A549 (cell line): Measurements from ENCODE around the gene MCTP2. TPM values are rescaled to one million over a fixed set of nuclear protein-coding genes. Genes with fewer than 3 reads are reported as not detected.
A peak's percentile ranks its signal among the peaks of the same experiment; 100 is the strongest.

Experiments used
- ATAC-seq, 2 experiments: fragments of 200-7000 bp in 1 of 2; fragments of >200 bp in 1 of 2; cut with Nextera tagmentation in 1 of 2; cut with Tn5 transposase in 1 of 2; 3 replicates each; pipeline versions ENCODE4 v1.8.0 to v1.9.1; 2018 to 2020; ENCODE audit warnings: mild to moderate bottlenecking in 1 of 2, moderate library complexity in 1 of 2
- CTCF ChIA-PET: fragments of 300-600 bp; sonication (Branson Sonifier 250); formaldehyde crosslinking; extraction: SDS; loops from one replicate; lab custom pipeline; 2021; ENCODE audit warnings: antibody characterized with exemption, inconsistent platforms; lab: Yijun Ruan, JAX
- POLR2A ChIA-PET: fragments of 350-600 bp; formaldehyde crosslinking; extraction: SDS; loops from one replicate; lab custom pipeline; 2021; ENCODE audit warnings: antibody characterized with exemption, inconsistent platforms; lab: Yijun Ruan, JAX
- DNase-seq, 2 experiments: peaks; one replicate each; pipeline versions ENCODE4 v3.0.0 to v3.0.0-alpha.2; 2011 to 2016; ENCODE audit warnings: low read depth in 1 of 2, low spot score in 1 of 2
- FAIRE-seq: peaks from 2 replicates; lab custom pipeline; 2011; peaks lifted over from hg19 to GRCh38; lab: Jason Lieb, UNC
- H3K27ac ChIP-seq, 2 experiments: fragments of >200 bp; sonication (Bioruptor Twin); formaldehyde crosslinking; 3 replicates each; pipeline ENCODE4 v1.5.1; 2016 to 2017
- H3K4me1 ChIP-seq: fragments of >200 bp; sonication (Bioruptor Twin); formaldehyde crosslinking; 3 replicates; pipeline ENCODE4 v1.6.1; 2016
- H3K4me2 ChIP-seq: fragments of >200 bp; sonication (Bioruptor Twin); formaldehyde crosslinking; 3 replicates; pipeline ENCODE4 v1.6.1; 2016
- H3K4me3 ChIP-seq: fragments of >200 bp; sonication (Bioruptor Twin); formaldehyde crosslinking; 3 replicates; pipeline ENCODE4 v1.5.1; 2016
- H3K9me3 ChIP-seq: fragments of >200 bp; sonication (Bioruptor Twin); formaldehyde crosslinking; 3 replicates; pipeline ENCODE4 v1.6.1; 2016
- ATOH8 ChIP-seq: fragments of 250-450 bp; sonication (Bioruptor Pico); IDR thresholded peaks from 2 replicates; pipeline ENCODE4 v1.5.0; 2020; ENCODE audit warnings: low read depth, mild to moderate bottlenecking, moderate library complexity
- BHLHE40 ChIP-seq: IDR thresholded peaks from 2 replicates; pipeline ENCODE4 v1.6.1; 2012; ENCODE audit warnings: low read depth, low read length, inconsistent platforms
- CTCF ChIP-seq: fragments of >200 bp; sonication (Bioruptor Twin); formaldehyde crosslinking; IDR thresholded peaks from 3 replicates; pipeline ENCODE4 v1.5.1; 2016
- ELK1 ChIP-seq: fragments of 150-350 bp; IDR thresholded peaks from 2 replicates; pipeline ENCODE4 v1.6.1; 2014; ENCODE audit warnings: low read depth, mild to moderate bottlenecking, low read length
- ESRRA ChIP-seq: fragments of 150-350 bp; IDR thresholded peaks from 2 replicates; pipeline ENCODE4 v1.6.1; 2014; ENCODE audit warnings: mild to moderate bottlenecking, low read length, borderline replicate concordance
- FOSB ChIP-seq: fragments of 250-450 bp; sonication (Bioruptor Pico); IDR thresholded peaks from 2 replicates; pipeline ENCODE4 v1.5.0; 2020; ENCODE audit warnings: mild to moderate bottlenecking, moderate library complexity
- FOSL2 ChIP-seq, 2 experiments: fragments of 450-650 bp in 1 of 2; fragments of >200 bp in 1 of 2; sonication (Bioruptor Twin) in 1 of 2; formaldehyde crosslinking; IDR thresholded peaks; 2 replicates each; pipeline versions ENCODE4 v1.5.0 to v1.6.1; 2016 to 2020; ENCODE audit warnings: mild to moderate bottlenecking in 1 of 2, moderate library complexity in 1 of 2
- GATA3 ChIP-seq: IDR thresholded peaks from 2 replicates; pipeline ENCODE4 v1.6.1; 2012; ENCODE audit warnings: borderline replicate concordance
- HDAC2 ChIP-seq: fragments of 200-600 bp; sonication (generic); IDR thresholded peaks from 2 replicates; pipeline ENCODE4 v1.6.1; 2016
- HOXB13 ChIP-seq: fragments of 250-450 bp; sonication (Bioruptor Pico); IDR thresholded peaks from 2 replicates; pipeline ENCODE4 v1.5.0; 2020; ENCODE audit warnings: low read depth, mild to moderate bottlenecking, moderate library complexity
- HOXB5 ChIP-seq: fragments of 250-450 bp; sonication (Bioruptor Pico); IDR thresholded peaks from 2 replicates; pipeline ENCODE4 v1.5.0; 2020; ENCODE audit warnings: mild to moderate bottlenecking, moderate library complexity
- JUNB ChIP-seq: fragments of >200 bp; sonication (Bioruptor Twin); formaldehyde crosslinking; IDR thresholded peaks from 2 replicates; pipeline ENCODE4 v1.6.1; 2016
- MAFK ChIP-seq: fragments of 450-650 bp; IDR thresholded peaks from 2 replicates; pipeline ENCODE4 v1.6.1; 2014; ENCODE audit not compliant: partially characterized antibody
- MYC ChIP-seq: IDR thresholded peaks from 2 replicates; pipeline ENCODE4 v1.6.1; 2012; ENCODE audit warnings: mild to moderate bottlenecking, inconsistent platforms, low read length, improper control_type of control experiment, borderline replicate concordance
- NR3C1 ChIP-seq: fragments of >200 bp; sonication (Bioruptor Twin); formaldehyde crosslinking; IDR thresholded peaks from 3 replicates; pipeline ENCODE4 v1.6.1; 2017
- PHF8 ChIP-seq: fragments of 200-600 bp; sonication (generic); IDR thresholded peaks from 2 replicates; pipeline ENCODE4 v1.6.1; 2016; ENCODE audit warnings: low read depth, mild to moderate bottlenecking, antibody characterized with exemption, moderate library complexity, borderline replicate concordance
- RCOR1 ChIP-seq: fragments of 150-350 bp; IDR thresholded peaks from 2 replicates; pipeline ENCODE4 v1.6.1; 2014; ENCODE audit warnings: antibody characterized with exemption, low read length, low read depth
- RFX5 ChIP-seq: fragments of 450-650 bp; IDR thresholded peaks from 2 replicates; pipeline ENCODE4 v1.7.1; 2014; ENCODE audit warnings: antibody characterized with exemption, mild to moderate bottlenecking, moderate library complexity
- TP53 ChIP-seq: fragments of 250-450 bp; sonication (Bioruptor Pico); IDR thresholded peaks from 2 replicates; pipeline ENCODE4 v1.5.0; 2021; ENCODE audit warnings: mild to moderate bottlenecking, moderate library complexity
- USF2 ChIP-seq: fragments of 450-650 bp; IDR thresholded peaks from 2 replicates; pipeline ENCODE4 v1.6.1; 2014; ENCODE audit warnings: antibody characterized with exemption
- ZFP36 ChIP-seq: fragments of 450-650 bp; IDR thresholded peaks from 2 replicates; pipeline ENCODE4 v1.6.1; 2014; ENCODE audit warnings: borderline replicate concordance; ENCODE audit not compliant: partially characterized antibody
- WGBS: methylation state at CpG from one replicate; pipeline ENCODE4 v1.1.6; 2017; ENCODE audit errors: missing lambda C conversion rate; 5-methylcytosine and 5-hydroxymethylcytosine counted together
- polyA plus RNA-seq, 4 experiments: library from polyadenylated mRNA; depleted of rRNA in 3 of 4; stranded (reverse); fragments of >200 nt; fragmentation: RNase III in 1 of 4; extraction: RNeasy Plus Mini Kit Qiagen cat#74134 plus additional on column Dnase treatment in 1 of 4; gene quantifications; 2 replicates in 3 of 4; 3 replicates in 1 of 4; pipeline ENCODE4 v1.2.3, GENCODE V29; 2011 to 2017

Gene MCTP2
- polyA plus RNA-seq, 2 of the 4 experiments (the other 2 are of a cell fraction), result not detected

GRCh38 chr15:94335616-94336015 is 104.3 kb downstream of the MCTP2 start:
- TF ChIP-seq RCOR1 (no peak), PHF8 (no peak), ELK1 (no peak), ATOH8 (CRISPR knock-in tag) (no peak)
- TF ChIP-seq, all 56 proteins: peak for 0
- WGBS, result 64% methylated on average over 3 of the region's 3 CpGs

GRCh38 chr15:94336817-94337467 is 105.6 kb downstream of the MCTP2 start:
- H3K4me3 ChIP-seq, result no peak overlapping the region
- CTCF ChIA-PET, result no interaction called here
- H3K4me1 ChIP-seq, result no peaks in the 10 kb centered on the region
- no peak overlapping the region for H3K27ac ChIP-seq
- 43% methylated on average over 13 of the region's 13 CpGs for WGBS
- peaks cover 3% of the 10 kb centered on the region; the same call in 1 of the 3 replicates for H3K9me3 ChIP-seq
- POLR2A ChIA-PET, result no interaction called here
- FAIRE-seq, result no peak
- TF ChIP-seq MAFK (no peak), ELK1 (no peak), GATA3 (no peak), FOSB (no peak), ATOH8 (CRISPR knock-in tag) (no peak), HDAC2 (no peak), USF2 (no peak), BHLHE40 (no peak), RFX5 (no peak), HOXB5 (CRISPR knock-in tag) (no peak), TP53 (no peak), JUNB (no peak), NR3C1 (no peak), MYC (no peak), CTCF (no peak), HOXB13 (CRISPR knock-in tag) (no peak), ZFP36 (no peak), ESRRA (no peak), FOSL2 (IDR thresholded peaks at IDR 0.05) (no peak), FOSL2 (CRISPR knock-in tag; IDR thresholded peaks at IDR 0.05) (no peak)
- TF ChIP-seq, all 56 proteins: peak for 0
- no peak overlapping the region for H3K4me2 ChIP-seq
- DNase-seq, result no peak
- no peak for ATAC-seq

More at GRCh38 chr15:94335616-94336015, 104.3 kb downstream of the MCTP2 start:
- CTCF ChIA-PET, result interaction anchor here (4.1 kb wide), 1 partner anchor 12 kb away, joined by 37 read pairs; no protein-coding TSS in a partner anchor
- ATAC-seq (no peak), FAIRE-seq (peak; percentile 39), DNase-seq (no peak)
- Histone ChIP-seq H3K9me3 (peaks cover 3% of the 10 kb centered on the region; the same call in 1 of the 3 replicates), H3K27ac (no peak overlapping the region), H3K4me1 (no peaks in the 10 kb centered on the region), H3K4me3 (no peak overlapping the region), H3K4me2 (no peak overlapping the region)
- POLR2A ChIA-PET, result no interaction called here
